Posterior cingulate gyrus (tissue), 11 donors: ENCODE measurements around the gene NPW.

Experiments
- DNase-seq, 10 donors: peaks; one replicate each; pipeline versions ENCODE4 v3.0.0 to v3.0.0-alpha.2; 2020 to 2021; ENCODE audit warnings: mixed read lengths in 3 of 10
- intact Hi-C: fragments of 100-400 bp; cut with DNase I; formaldehyde crosslinking; loops from one replicate; pipeline ENCODE4 v1.15.1; 2023

The NPW gene

DNA sequence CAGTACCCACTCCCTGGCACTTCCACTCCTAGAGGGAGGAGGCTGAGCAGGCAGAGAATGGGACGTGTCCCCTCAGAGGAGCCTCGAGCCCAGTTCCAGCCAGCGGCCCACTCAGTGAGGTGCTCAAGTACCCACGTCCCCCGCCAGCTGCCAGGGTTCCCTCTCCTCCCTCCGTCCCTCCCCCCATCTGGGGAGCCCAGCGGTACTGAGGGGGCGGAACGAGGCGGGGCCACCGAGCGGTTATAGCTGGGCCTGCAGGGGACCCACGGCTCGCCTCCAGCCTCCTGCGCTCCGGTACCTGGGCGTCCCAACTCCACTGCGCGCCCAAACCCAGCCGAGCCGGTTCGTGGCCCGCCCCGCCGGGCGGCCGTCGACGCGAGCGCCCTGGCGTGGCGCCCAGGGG lies at the start of gene NPW:
TSS of gene NPW (plus strand) at position 268 of the 403 bp plus-strand sequence.
- intact Hi-C loops, result no loop called here
- DNase-seq, result peak in 1 of 10 donors; percentile 80

DNA sequence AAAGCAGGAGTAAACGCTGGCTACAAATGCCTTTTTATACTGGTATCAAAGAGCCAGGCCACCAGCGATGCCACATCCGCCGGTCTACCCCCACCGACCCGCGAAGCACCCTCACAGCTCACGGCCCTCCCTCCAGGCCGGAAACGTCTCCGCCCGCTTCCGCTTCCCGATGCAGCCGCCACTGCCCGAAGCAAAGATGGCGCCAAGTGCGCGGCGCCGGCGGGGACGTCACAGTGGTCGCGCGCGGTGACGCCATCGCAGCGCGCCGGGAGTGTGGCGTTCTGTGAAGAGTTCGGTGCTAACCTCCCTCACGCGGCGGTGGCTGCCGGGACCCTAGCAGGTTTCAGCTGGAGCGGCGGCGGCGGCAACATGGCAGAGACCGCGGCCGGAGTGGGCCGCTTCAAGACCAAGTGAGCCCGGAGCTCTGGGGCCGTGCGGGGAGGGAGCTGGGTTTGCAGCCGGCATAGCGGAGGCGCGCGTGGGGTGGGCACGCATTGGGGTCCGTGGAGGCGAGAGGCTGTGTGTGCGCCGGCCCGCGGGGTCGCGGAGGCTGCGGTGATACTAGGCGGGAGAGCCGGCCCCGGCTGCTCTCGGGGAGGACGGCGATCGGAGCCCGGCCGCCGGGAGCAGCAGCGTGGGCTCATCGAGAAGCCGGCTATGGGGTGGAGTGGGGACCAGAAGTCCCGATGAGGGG lies 47.6 kb upstream of the NPW start, which contains the start of gene TBL3:
TSS of gene TBL3 (plus strand) at position 258 of the 694 bp plus-strand sequence. CDS start at position 370, 112 bp downstream.
- peak; percentile 87 to 99 (median 93) for DNase-seq
- intact Hi-C loops, result no loop called here

DNA sequence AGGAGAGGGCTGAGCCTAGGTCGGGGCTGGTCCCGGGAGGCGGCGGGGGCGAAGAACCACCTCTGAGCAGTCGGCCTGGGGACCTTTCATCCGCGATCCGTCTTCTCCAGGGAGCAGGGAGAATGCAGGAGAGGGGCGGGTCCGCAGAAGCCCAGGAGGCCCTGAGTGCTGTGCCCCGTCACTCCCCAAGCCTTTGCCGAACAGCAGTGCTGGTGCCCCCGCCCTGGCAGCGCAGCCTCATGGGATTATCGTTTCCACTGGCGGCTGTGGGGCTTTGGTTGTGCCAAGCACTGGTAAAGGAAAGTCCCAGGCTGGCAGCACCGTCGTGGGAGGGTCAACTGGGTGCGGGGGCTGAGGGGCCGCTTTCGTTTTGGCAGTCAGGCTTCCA lies 47.1 kb upstream of the NPW start:
- intact Hi-C loops, result no loop called here
- DNase-seq, result peak in 1 of 10 donors; percentile 75

- peak in 1 of 10 donors; percentile 80 for DNase-seq
- intact Hi-C loops, result no loop called here
Observed at GRCh38 chr16:1973461-1974156, 46.0 kb upstream of the NPW start.

- intact Hi-C loops, result no loop called here
- peak in 1 of 10 donors; percentile 80 for DNase-seq
Observed at GRCh38 chr16:1974157-1975070, 45.2 kb upstream of the NPW start.

- no peak for DNase-seq
- intact Hi-C loops, result no loop called here
Observed at GRCh38 chr16:1975432-1976215, 44.0 kb upstream of the NPW start.

DNA sequence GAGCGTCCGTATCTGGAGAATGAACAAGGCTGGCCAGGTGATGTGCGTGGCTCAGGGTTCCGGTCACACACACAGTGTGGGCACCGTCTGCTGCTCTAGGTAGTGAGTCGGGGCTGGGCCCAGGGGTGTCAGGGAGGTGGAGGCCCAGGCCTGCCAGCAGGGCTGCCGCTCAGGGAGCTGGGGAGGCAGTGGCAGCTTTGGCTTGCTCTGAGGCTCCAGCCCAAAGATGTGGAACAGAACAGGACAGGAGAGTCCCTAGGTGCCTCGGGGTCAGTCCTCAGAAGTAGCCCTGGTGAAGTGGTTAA lies 43.4 kb upstream of the NPW start:
- intact Hi-C loops, result no loop called here
- DNase-seq, result no peak

DNA sequence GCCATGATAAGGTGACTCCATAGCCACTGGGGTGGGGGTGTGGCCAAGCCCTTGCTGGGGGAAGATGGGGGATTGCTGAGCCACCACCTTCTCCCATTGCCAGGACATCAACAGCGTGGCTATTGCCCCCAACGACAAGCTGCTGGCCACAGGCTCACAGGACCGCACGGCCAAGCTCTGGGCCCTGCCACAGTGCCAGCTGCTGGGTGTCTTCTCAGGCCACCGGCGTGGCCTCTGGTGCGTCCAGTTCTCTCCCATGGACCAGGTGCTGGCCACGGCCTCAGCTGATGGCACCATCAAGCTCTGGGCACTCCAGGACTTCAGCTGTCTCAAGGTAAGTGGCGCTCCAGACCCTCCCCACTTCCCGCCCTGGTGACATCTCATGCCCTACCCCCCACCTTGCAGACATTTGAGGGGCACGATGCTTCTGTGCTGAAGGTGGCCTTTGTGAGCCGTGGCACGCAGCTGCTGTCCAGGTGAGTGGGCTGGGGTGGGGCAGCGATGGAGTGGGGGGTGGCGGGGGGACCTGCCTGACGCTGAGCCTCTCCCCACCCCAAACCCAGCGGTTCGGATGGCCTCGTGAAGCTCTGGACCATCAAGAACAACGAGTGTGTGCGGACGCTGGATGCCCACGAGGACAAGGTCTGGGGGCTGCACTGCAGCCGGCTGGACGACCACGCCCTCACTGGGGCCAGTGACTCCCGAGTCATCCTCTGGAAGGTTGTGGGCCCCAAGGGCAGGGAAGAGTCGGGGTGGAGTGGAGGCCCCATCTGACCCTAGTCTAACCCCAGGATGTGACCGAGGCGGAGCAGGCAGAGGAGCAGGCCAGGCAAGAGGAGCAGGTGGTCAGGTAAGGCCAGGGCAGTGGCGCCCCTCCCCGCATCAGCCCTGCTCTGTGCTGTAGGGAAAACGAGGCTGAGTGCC lies 42.4 kb upstream of the NPW start:
- DNase-seq, result no peak
- intact Hi-C loops, result no loop called here

DNA sequence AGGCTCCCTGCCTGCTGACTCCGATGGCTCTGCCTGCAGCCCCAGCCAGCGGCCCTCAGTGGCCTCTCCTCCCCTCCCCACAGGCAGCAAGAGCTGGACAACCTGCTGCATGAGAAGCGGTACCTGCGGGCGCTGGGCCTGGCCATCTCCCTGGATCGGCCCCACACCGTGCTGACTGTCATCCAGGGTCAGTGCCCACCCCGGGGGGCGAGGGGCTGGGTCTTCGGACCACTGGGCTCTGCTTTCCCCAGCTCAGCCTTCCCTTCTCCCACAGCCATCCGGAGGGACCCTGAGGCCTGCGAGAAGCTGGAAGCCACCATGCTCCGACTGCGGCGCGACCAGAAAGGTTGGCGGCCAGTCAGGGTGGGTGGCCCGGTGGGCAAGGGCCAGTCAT lies 41.7 kb upstream of the NPW start:
- DNase-seq, result no peak
- intact Hi-C loops, result no loop called here

GRCh38 chr16:1978476-1979120 lies 41.0 kb upstream of the NPW start:
- DNase-seq, result no peak

GRCh38 chr16:1979271-1980029 lies 40.1 kb upstream of the NPW start:
- DNase-seq, result no peak

More at GRCh38 chr16:1978476-1979120, 41.0 kb upstream of the NPW start:
- intact Hi-C loops, result no loop called here

DNA sequence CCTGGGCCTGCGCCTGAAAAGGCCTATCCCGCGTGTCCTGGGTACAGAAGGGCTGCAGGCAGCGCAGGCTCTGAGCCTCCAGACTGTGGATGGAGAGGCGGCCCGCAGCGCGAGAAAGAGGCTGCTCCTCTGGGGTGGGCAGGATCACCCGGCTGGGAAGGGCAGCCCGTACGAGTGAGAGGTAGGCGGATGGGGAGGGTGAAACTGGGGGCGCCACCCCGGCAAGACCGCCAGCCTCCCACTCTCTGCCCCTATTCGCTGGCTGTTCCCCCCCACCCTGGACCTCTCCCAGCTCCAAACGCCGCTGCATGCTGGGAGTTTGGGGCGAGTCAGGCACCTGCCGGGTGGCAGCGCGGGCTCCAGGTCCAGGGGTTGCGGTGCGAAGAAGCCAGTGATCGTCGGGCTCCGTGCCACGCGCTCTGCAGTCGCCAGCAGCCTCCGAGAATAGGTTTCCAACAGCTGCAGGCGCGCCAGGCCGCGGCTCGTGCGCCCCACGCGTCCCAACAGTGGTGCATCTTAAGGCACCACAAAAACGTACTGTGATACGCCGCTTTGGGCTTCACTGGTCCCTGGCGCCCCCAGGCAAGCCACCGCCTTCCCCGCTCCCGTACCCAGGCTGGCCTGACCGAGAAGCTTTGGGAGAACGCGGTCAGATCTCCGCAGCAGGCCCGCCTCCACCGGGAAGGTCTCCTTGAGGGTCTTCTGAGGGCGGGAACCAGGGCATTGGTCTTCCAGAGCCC lies 39.4 kb upstream of the NPW start:
- DNase-seq, result no peak
- intact Hi-C loops, result no loop called here

More at GRCh38 chr16:1979271-1980029, 40.1 kb upstream of the NPW start:
- intact Hi-C loops, result no loop called here

GRCh38 chr16:1980770-1981087 lies 38.9 kb upstream of the NPW start:
- intact Hi-C loops, result no loop called here
- DNase-seq, result no peak

DNA sequence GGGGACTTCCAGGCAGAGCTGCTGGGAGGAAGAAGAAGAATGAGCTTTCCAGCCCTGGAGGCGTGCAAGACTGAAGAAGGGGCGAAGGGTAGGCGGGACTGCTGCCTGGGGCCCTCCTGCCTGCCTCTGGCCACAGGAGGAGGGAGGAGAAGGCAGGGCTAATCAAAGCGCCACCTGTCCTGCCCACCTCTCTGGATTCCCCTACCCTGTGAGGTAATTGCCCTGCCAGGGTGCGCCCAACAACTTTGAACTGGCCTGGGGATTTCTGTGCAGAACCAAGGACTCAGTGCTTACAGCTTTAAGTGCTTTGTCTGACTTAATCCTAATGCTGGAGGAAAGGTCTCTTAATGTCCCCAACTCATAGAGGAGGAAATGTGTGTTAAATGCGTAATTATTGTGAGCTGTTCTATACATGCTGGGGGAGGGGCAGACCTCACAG lies 38.2 kb upstream of the NPW start, which contains the start of gene NOXO1:
TSS of gene NOXO1 (minus strand) at position 72 of the 439 bp plus-strand sequence. CDS start 290 bp downstream, outside the sequence.
- no peak for DNase-seq
- intact Hi-C loops, result no loop called here

GRCh38 chr16:1982013-1982433 lies 37.6 kb upstream of the NPW start:
- intact Hi-C loops, result no loop called here
- DNase-seq, result peak in 2 of 10 donors; percentile 30 to 52

- intact Hi-C loops, result no loop called here
- no peak for DNase-seq
Observed at GRCh38 chr16:1982991-1983543, 36.5 kb upstream of the NPW start.
